Neutrophil (primary cell): ENCODE results near the gene ARPC2.
A peak's percentile ranks its signal among the peaks of the same experiment; 100 is the strongest.

Source experiments
- H3K27ac ChIP-seq: fragments of 200-600 bp; sonication (generic); 2 replicates; pipeline ENCODE4 v1.5.1; 2016; ENCODE audit warnings: mild to moderate bottlenecking, moderate library complexity
- H3K27me3 ChIP-seq: fragments of 200-600 bp; sonication (generic); 2 replicates; pipeline ENCODE4 v1.6.0; 2016; ENCODE audit warnings: mild to moderate bottlenecking
- H3K36me3 ChIP-seq: fragments of 200-600 bp; sonication (generic); 2 replicates; pipeline ENCODE4 v1.5.1; 2017
- H3K4me1 ChIP-seq, 2 experiments: fragments of 200-600 bp in 1 of 2; sonication (generic) in 1 of 2; 1 replicate in 1 of 2; 2 replicates in 1 of 2; pipeline versions ENCODE4 v1.5.1 to v1.6.1; 2013 to 2016; ENCODE audit warnings: low read depth in 1 of 2, low read length in 1 of 2, mild to moderate bottlenecking in 1 of 2, moderate library complexity in 1 of 2; ENCODE audit not compliant: control insufficient read depth in 1 of 2, insufficient read depth in 1 of 2
- H3K4me3 ChIP-seq, 2 experiments: fragments of 200-600 bp in 1 of 2; sonication (generic) in 1 of 2; 1 replicate in 1 of 2; 2 replicates in 1 of 2; pipeline ENCODE4 v1.5.1; 2013 to 2016; ENCODE audit warnings: low read depth in 1 of 2, low read length in 1 of 2, mild to moderate bottlenecking in 1 of 2, moderate library complexity in 1 of 2
- H3K9me3 ChIP-seq: fragments of 200-600 bp; sonication (generic); 2 replicates; pipeline ENCODE4 v1.5.1; 2016
- TF ChIP-seq, protein P1 (sequence below): fragments of 200-600 bp; sonication (generic); IDR thresholded peaks from 2 replicates; pipeline ENCODE4 v1.5.1; 2016; ENCODE audit warnings: antibody characterized with exemption

The ARPC2 gene

DNA sequence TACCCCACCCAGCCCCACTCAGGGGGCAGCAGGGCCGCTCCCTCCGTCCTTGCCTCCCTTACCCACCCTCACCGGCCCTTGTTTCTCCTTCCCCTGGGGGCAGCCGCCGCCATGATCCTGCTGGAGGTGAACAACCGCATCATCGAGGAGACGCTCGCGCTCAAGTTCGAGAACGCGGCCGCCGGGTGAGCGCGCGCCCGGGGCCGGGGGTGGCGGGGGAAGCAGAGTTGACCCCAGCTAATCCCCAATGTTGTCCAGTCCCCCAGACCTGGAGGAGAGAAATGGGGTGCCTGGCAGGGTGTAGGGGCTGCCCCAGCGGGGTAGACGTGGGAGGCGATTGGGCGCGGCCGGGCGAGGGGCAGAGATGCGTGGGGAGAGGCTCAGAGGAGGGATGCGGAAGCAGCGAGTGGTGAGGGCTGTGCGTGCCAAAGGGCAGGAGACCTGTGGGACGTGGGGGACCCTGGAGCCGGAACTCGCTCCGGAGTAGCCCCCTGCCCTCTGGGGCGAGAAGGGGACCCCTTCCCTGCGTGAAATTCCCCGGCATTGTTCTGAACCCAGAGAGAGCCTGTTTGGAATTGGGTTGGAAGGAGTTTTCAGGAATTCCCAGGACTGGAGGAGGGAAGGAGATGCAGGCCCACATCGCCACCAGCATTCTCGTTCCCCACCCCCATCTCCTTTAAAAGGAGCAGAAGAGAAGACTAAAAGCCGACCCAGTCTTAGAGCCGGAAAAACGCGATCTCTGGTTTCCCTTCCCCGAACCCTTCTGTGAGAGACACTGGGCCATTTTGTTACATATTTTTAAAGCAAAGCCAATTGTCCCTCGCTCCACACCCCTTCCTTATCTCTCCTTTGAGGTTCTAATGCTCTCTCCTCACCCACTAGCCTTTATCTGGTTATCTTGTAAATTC lies 625 bp downstream of the ARPC2 start:
- Histone ChIP-seq H3K4me3 (peak overlapping the region; percentile 61 to 93), H3K36me3 (peaks cover 18% of the 10 kb centered on the region), H3K27ac (peak overlapping the region; percentile 93), H3K9me3 (no peaks in the 10 kb centered on the region), H3K4me1 (peaks cover 48 to 62% of the 10 kb centered on the region in 2 experiments), H3K27me3 (no peaks in the 10 kb centered on the region)
- TF ChIP-seq, protein P1, sequence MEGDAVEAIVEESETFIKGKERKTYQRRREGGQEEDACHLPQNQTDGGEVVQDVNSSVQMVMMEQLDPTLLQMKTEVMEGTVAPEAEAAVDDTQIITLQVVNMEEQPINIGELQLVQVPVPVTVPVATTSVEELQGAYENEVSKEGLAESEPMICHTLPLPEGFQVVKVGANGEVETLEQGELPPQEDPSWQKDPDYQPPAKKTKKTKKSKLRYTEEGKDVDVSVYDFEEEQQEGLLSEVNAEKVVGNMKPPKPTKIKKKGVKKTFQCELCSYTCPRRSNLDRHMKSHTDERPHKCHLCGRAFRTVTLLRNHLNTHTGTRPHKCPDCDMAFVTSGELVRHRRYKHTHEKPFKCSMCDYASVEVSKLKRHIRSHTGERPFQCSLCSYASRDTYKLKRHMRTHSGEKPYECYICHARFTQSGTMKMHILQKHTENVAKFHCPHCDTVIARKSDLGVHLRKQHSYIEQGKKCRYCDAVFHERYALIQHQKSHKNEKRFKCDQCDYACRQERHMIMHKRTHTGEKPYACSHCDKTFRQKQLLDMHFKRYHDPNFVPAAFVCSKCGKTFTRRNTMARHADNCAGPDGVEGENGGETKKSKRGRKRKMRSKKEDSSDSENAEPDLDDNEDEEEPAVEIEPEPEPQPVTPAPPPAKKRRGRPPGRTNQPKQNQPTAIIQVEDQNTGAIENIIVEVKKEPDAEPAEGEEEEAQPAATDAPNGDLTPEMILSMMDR, result no peak

DNA sequence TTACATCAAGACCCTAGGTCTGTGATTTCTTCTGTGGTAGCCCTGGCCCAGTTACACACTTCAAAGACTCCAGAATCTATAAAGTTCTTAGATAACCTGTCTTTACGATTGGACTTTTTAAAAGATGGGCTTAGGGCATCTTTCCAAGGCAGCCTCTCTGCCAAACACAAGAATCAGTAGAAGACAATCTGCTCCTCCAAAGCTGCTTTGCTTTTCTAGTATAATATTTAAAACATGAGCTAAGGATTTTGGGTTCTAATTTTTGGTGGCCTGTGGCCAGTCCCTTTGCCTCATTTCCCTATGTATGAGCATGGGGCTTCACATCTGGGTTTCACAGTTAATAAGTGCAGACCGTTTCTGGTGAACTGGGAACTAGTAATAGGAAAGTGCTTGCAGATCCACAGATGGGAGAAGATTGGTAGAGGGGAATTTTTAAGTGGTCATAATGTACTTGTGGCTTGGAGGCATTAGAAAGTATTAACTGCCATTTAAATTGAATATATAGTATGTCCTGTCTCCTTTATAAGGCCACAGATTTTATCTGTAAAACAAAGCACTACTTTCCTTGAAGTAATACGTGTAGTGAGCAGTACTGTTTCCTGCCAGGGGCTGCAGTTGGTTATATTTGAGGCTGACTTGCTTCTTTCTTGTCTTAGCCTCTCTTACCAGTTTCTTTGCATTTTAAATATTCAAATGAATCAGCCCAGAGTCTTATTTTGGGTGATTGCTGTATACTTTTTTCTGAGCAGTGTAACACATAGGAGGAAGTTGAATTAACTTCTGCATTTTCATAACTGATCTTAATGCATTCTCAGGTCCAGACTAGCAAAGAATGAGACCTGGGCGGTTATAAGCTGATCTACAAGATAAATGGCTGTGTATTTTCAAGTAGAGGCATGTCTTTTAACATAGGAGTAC lies 1.5 kb downstream of the ARPC2 start:
- Histone ChIP-seq H3K4me3 (peak overlapping the region; percentile 61 to 93), H3K27ac (peak overlapping the region; percentile 93), H3K36me3 (peaks cover 27% of the 10 kb centered on the region), H3K4me1 (peaks cover 57 to 71% of the 10 kb centered on the region in 2 experiments), H3K27me3 (no peaks in the 10 kb centered on the region), H3K9me3 (no peaks in the 10 kb centered on the region)
- TF ChIP-seq, protein P1, result no peak

DNA sequence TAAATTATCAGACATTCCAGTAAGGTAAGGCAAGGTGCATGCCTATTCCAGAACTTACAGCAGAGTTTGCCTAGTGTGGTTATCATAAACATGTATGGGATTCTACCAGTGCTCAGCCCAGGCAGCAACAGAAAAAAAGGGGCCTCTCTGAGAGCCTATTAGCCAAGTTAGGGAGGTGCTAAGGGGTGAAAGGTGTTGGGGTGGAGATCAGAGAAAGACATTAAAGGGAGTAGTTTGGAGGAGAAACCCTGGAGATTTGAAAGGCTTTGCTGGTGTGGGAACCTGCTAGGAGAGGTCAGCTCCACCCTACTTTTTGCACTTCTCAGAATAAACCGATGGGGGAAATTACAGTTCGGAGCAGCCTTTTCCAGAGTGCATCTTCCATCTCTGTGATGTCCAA lies 2.9 kb downstream of the ARPC2 start:
- no peaks in the 10 kb centered on the region for H3K9me3 ChIP-seq
- TF ChIP-seq, protein P1, result no peak
- H3K27ac ChIP-seq, result peak overlapping the region; percentile 93
- peaks cover 64 to 71% of the 10 kb centered on the region in 2 experiments for H3K4me1 ChIP-seq
- H3K4me3 ChIP-seq, result peak overlapping the region; percentile 61 to 93
- no peaks in the 10 kb centered on the region for H3K27me3 ChIP-seq
- H3K36me3 ChIP-seq, result peaks cover 41% of the 10 kb centered on the region

DNA sequence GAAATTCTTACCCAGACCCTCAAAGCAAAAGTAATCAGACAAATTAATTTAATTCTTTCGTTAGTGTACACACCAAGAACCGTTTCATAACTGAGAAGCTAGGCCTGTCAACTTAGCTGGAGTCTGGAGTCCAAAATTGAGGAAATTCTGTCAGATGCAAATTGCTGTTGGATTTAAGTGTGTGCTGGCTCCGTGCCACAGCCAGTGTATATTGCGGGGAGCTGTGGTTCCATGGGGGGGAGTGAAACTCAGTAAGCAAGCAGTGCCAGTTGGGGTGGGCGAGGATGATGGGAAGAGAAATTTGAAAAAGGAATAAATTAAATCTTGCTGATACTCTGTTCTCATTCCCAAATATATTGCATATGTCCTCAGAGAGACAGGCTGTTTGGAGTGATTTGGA lies 4.0 kb downstream of the ARPC2 start:
- peak overlapping the region; percentile 21 to 93 for H3K4me3 ChIP-seq
- TF ChIP-seq, protein P1, result no peak
- H3K36me3 ChIP-seq, result peaks cover 51% of the 10 kb centered on the region
- peaks cover 69 to 70% of the 10 kb centered on the region in 2 experiments for H3K4me1 ChIP-seq
- H3K27me3 ChIP-seq, result no peaks in the 10 kb centered on the region
- no peaks in the 10 kb centered on the region for H3K9me3 ChIP-seq
- H3K27ac ChIP-seq, result peak overlapping the region; percentile 93

DNA sequence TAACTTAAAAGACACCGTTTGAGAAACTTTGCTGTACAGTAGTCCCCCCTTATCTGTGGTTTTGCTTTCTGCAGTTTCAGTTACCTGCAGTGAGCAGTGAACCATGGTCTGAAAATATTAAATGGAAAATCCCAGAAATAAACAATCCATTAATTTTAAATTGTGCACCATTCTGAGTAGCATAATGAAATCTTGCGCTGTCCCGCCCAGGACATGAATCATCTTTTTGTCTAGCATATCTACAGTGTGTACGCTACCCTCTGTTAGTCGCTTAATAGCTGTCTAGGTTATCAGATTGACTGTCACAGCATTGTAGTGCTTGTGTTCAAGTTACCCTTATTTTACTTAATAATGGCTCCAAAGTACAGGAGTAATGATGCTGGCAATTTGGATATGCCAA lies 6.1 kb downstream of the ARPC2 start:
- Histone ChIP-seq H3K27me3 (no peaks in the 10 kb centered on the region), H3K9me3 (no peaks in the 10 kb centered on the region), H3K36me3 (peaks cover 72% of the 10 kb centered on the region), H3K27ac (peak overlapping the region; percentile 49), H3K4me1 (peaks cover 62 to 67% of the 10 kb centered on the region in 2 experiments), H3K4me3 (no peak overlapping the region)
- TF ChIP-seq, protein P1, result no peak
